Keratinocyte (primary cell): ENCODE data around the gene TPST2. TPM values are rescaled to one million over a fixed set of nuclear protein-coding genes. Genes with fewer than 3 reads are reported as not detected.
A peak's percentile ranks its signal among the peaks of the same experiment; 100 is the strongest.

Source experiments
- DNase-seq: peaks from one replicate; pipeline ENCODE4 v3.0.0-alpha.2; 2011; ENCODE audit warnings: low read depth, missing footprints, low spot score
- FAIRE-seq: peaks from 2 replicates; lab custom pipeline; 2011; peaks lifted over from hg19 to GRCh38; lab: Jason Lieb, UNC
- H2AFZ ChIP-seq: 2 replicates; pipeline ENCODE4 v1.6.0; 2012; ENCODE audit warnings: low read length, control low read depth, inconsistent platforms; ENCODE audit not compliant: control insufficient read depth
- H3K27ac ChIP-seq: 2 replicates; pipeline ENCODE4 v1.5.1; 2011; ENCODE audit warnings: low read length; ENCODE audit not compliant: control insufficient read depth, insufficient read depth
- H3K27me3 ChIP-seq: 3 replicates; pipeline ENCODE4 v1.6.0; 2011; ENCODE audit warnings: low read length; ENCODE audit not compliant: control insufficient read depth, insufficient read depth; ENCODE audit errors: extremely low read depth
- H3K36me3 ChIP-seq, 2 experiments: 2 replicates in 1 of 2; 3 replicates in 1 of 2; pipeline ENCODE4 v1.5.1; 2011; ENCODE audit warnings: low read length in 2 of 2, mild to moderate bottlenecking in 1 of 2; ENCODE audit not compliant: control insufficient read depth in 2 of 2, insufficient read depth in 2 of 2; ENCODE audit errors: extremely low read depth in 1 of 2
- H3K4me1 ChIP-seq: 3 replicates; pipeline ENCODE4 v1.5.1; 2011; ENCODE audit warnings: low read length; ENCODE audit not compliant: control insufficient read depth, insufficient read depth; ENCODE audit errors: extremely low read depth
- H3K4me2 ChIP-seq: 3 replicates; pipeline ENCODE4 v1.6.0; 2011; ENCODE audit warnings: low read depth, low read length; ENCODE audit not compliant: control insufficient read depth, insufficient read depth; ENCODE audit errors: extremely low read depth
- H3K4me3 ChIP-seq, 3 experiments: fragments of 200-600 bp in 1 of 3; sonication (generic) in 1 of 3; 2 replicates in 2 of 3; 3 replicates in 1 of 3; pipeline ENCODE4 v1.5.1; 2011 to 2016; ENCODE audit warnings: low read length in 3 of 3, mild to moderate bottlenecking in 3 of 3, control low read depth in 2 of 3, inconsistent platforms in 1 of 3, low read depth in 1 of 3, mixed read lengths in 1 of 3, mixed run types in 1 of 3, moderate library complexity in 1 of 3; ENCODE audit not compliant: control insufficient read depth in 2 of 3, insufficient read depth in 2 of 3; ENCODE audit errors: extremely low read depth in 1 of 3
- H3K79me2 ChIP-seq: 2 replicates; pipeline ENCODE4 v1.6.0; 2012; ENCODE audit warnings: low read length; ENCODE audit not compliant: control insufficient read depth, insufficient read depth
- H3K9ac ChIP-seq: 3 replicates; pipeline ENCODE4 v1.6.0; 2011; ENCODE audit warnings: low read length; ENCODE audit not compliant: control insufficient read depth, insufficient read depth; ENCODE audit errors: extremely low read depth
- H3K9me1 ChIP-seq: 3 replicates; pipeline ENCODE4 v1.6.0; 2011; ENCODE audit warnings: low read length; ENCODE audit not compliant: control insufficient read depth, insufficient read depth; ENCODE audit errors: extremely low read depth
- H3K9me3 ChIP-seq: 2 replicates; pipeline ENCODE4 v1.5.1; 2012; ENCODE audit warnings: low read depth, low read length; ENCODE audit not compliant: control insufficient read depth
- H4K20me1 ChIP-seq: 3 replicates; pipeline ENCODE4 v1.6.0; 2011; ENCODE audit warnings: low read length; ENCODE audit not compliant: control insufficient read depth, insufficient read depth; ENCODE audit errors: extremely low read depth
- EZH2 ChIP-seq: IDR thresholded peaks from one replicate; pipeline ENCODE4 v1.6.1; 2012; ENCODE audit warnings: inconsistent platforms, mild to moderate bottlenecking, low read length, moderate library complexity
- dilution Hi-C: fragments of 300-500 bp; cut with MboI; formaldehyde crosslinking; loops from one replicate; pipeline ENCODE4 v1.7.0; 2020; ENCODE audit warnings: low sequenced_read_pairs; ENCODE audit not compliant: extremely low pct_ligation_motif_present
- polyA plus RNA-seq, 5 experiments: library from polyadenylated mRNA; depleted of rRNA in 3 of 5; stranded (reverse) in 3 of 5; stranded (forward) in 1 of 5; unstranded in 1 of 5; fragments of >200 nt; gene quantifications; 1 replicate in 1 of 5; 2 replicates in 3 of 5; 3 replicates in 1 of 5; pipeline versions ENCODE4 v1.2.1 to v1.2.3, GENCODE V29; 2011 to 2012; ENCODE audit warnings: missing spikeins in 2 of 5, low read depth in 1 of 5, low replicate concordance in 1 of 5
- TF ChIP-seq, protein P1 (sequence below), 3 experiments: IDR thresholded peaks in 1 of 3; conservative IDR thresholded peaks in 1 of 3; optimal IDR thresholded peaks in 1 of 3; 2 replicates in 2 of 3; 3 replicates in 1 of 3; pipeline versions ENCODE3 to v1.5.1; 2011; ENCODE audit warnings: low read length in 3 of 3, mild to moderate bottlenecking in 3 of 3, moderate library complexity in 2 of 3, control low read depth in 1 of 3, inconsistent platforms in 1 of 3; ENCODE audit not compliant: insufficient read depth in 2 of 3; ENCODE audit errors: extremely low read depth in 1 of 3

The TPST2 gene
- polyA plus RNA-seq, 1 donor (not counting 4 experiments of a cell fraction or from before 2014, with no cell fraction given): 22.4 TPM

GRCh38 chr22:26589367-26589844, 526 bp downstream of the TPST2 start:
- Histone ChIP-seq H3K27me3 (peaks cover under 1% of the 10 kb centered on the region), H4K20me1 (no peaks in the 10 kb centered on the region), H3K4me1 (peaks cover 23% of the 10 kb centered on the region), H3K9ac (peak overlapping the region; percentile 79), H3K27ac (peak overlapping the region; percentile 49), H3K4me2 (peak overlapping the region; percentile 58), H3K4me3 (peak overlapping the region; percentile 67 to 83 (median 83)), H3K79me2 (peaks cover 10% of the 10 kb centered on the region), H3K9me1 (no peaks in the 10 kb centered on the region), H3K36me3 (peaks cover 0 to 2% of the 10 kb centered on the region in 2 experiments), H2AFZ (peak overlapping the region; percentile 81), H3K9me3 (no peaks in the 10 kb centered on the region)
- FAIRE-seq (peak; percentile 56), DNase-seq (no peak)
- TF ChIP-seq, protein P1, sequence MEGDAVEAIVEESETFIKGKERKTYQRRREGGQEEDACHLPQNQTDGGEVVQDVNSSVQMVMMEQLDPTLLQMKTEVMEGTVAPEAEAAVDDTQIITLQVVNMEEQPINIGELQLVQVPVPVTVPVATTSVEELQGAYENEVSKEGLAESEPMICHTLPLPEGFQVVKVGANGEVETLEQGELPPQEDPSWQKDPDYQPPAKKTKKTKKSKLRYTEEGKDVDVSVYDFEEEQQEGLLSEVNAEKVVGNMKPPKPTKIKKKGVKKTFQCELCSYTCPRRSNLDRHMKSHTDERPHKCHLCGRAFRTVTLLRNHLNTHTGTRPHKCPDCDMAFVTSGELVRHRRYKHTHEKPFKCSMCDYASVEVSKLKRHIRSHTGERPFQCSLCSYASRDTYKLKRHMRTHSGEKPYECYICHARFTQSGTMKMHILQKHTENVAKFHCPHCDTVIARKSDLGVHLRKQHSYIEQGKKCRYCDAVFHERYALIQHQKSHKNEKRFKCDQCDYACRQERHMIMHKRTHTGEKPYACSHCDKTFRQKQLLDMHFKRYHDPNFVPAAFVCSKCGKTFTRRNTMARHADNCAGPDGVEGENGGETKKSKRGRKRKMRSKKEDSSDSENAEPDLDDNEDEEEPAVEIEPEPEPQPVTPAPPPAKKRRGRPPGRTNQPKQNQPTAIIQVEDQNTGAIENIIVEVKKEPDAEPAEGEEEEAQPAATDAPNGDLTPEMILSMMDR (optimal IDR thresholded peaks at IDR 0.05 in 1 of 3, IDR thresholded peaks at IDR 0.05 in 1 of 3, conservative IDR thresholded peaks at IDR 0.05 in 1 of 3; ENCODE audit: extremely low read depth in 1 of 3, insufficient read depth in 2 of 3, low read length in 3 of 3): no peak
- dilution Hi-C loops: no loop called here

DNA sequence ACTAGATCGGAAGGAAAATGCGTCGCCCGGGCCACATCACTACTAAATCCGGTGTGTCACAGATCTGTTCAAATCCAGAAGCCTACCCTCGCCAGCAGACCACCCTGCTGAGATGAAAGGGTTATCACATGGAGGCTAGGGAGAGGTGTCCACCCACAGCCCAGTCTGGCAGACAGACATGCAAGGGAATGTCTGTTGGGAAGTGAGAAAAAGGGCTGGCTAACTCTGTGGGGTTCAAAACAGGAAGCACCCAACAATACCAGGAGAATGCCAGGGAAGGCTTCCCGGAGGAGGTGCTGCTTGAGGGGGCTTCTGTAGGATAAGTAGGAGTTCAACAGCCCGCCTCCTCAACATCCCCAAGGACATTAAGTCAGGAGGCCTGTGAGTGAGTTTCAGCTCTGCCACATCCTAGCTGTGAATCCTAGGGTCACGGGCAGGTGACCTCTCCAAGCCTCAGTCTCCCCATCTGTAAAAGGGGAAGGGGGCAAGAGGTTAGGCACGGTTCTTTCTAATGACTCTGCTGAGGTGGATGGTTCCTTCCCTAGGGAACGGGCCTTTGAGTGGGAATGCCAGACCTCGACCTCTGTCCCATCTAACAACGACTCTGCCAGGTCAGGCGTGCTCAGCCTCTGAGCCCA, 1.1 kb downstream of the TPST2 start:
- peak overlapping the region; percentile 58 for H3K4me2 ChIP-seq
- peak overlapping the region; percentile 81 for H2AFZ ChIP-seq
- dilution Hi-C loops: no loop called here
- H3K36me3 ChIP-seq: peaks cover 0 to 2% of the 10 kb centered on the region in 2 experiments
- H3K27ac ChIP-seq: peak overlapping the region; percentile 49
- peak overlapping the region; percentile 79 for H3K9ac ChIP-seq
- no peaks in the 10 kb centered on the region for H3K27me3 ChIP-seq
- H3K79me2 ChIP-seq: peaks cover 13% of the 10 kb centered on the region
- FAIRE-seq: peak; percentile 5
- no peaks in the 10 kb centered on the region for H3K9me3 ChIP-seq
- no peaks in the 10 kb centered on the region for H4K20me1 ChIP-seq
- TF ChIP-seq, protein P1 (optimal IDR thresholded peaks at IDR 0.05 in 1 of 3, IDR thresholded peaks at IDR 0.05 in 1 of 3, conservative IDR thresholded peaks at IDR 0.05 in 1 of 3; ENCODE audit: extremely low read depth in 1 of 3, insufficient read depth in 2 of 3, low read length in 3 of 3): no peak
- TF ChIP-seq EZH2: no peak
- peak overlapping the region; percentile 67 to 83 (median 83) for H3K4me3 ChIP-seq
- H3K4me1 ChIP-seq: peaks cover 23% of the 10 kb centered on the region
- H3K9me1 ChIP-seq: no peaks in the 10 kb centered on the region
- no peak for DNase-seq
